Measurements from ENCODE around the gene CDA.
A peak's percentile ranks its signal among the peaks of the same experiment; 100 is the strongest.

The CDA gene

DNA sequence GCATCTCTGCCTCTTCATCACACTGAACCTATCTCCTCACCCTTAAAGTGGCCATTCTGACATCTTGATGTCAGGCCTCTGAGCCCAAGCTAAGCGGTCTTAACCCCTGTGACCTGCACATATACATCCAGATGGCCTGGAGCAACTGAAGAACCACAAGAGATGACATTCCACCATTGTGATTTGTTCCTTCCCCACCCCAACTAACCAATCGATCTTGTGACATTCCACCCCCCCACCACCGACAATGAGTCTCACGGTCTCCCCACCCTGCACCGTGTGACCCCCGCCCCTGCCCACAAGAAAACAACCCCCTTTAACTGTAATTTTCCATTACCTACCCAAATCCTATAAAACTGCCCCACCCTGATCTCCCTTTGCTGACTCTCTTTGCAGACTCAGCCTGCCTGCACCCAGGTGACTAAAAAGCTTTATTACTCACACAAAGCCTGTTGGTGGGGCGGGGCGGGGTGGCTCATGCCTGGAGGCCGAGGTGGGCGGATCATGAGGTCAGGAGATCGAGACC lies 23.4 kb downstream of the CDA start:
- H4K20me1 ChIP-seq (ENCODE audit: low read depth, low read length): no peaks in the 10 kb centered on the region
- TF ChIP-seq EZH2phosphoT487 (conservative IDR thresholded peaks at IDR 0.05; ENCODE audit: low read length): no peak
- TF ChIP-seq, protein P1, sequence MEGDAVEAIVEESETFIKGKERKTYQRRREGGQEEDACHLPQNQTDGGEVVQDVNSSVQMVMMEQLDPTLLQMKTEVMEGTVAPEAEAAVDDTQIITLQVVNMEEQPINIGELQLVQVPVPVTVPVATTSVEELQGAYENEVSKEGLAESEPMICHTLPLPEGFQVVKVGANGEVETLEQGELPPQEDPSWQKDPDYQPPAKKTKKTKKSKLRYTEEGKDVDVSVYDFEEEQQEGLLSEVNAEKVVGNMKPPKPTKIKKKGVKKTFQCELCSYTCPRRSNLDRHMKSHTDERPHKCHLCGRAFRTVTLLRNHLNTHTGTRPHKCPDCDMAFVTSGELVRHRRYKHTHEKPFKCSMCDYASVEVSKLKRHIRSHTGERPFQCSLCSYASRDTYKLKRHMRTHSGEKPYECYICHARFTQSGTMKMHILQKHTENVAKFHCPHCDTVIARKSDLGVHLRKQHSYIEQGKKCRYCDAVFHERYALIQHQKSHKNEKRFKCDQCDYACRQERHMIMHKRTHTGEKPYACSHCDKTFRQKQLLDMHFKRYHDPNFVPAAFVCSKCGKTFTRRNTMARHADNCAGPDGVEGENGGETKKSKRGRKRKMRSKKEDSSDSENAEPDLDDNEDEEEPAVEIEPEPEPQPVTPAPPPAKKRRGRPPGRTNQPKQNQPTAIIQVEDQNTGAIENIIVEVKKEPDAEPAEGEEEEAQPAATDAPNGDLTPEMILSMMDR (IDR thresholded peaks at IDR 0.05; ENCODE audit: insufficient read depth, low read length, poor library complexity, severe bottlenecking): no peak
- H2AFZ ChIP-seq (ENCODE audit: low read depth, low read length, severe bottlenecking): no peak overlapping the region
- no peaks in the 10 kb centered on the region for H3K79me2 ChIP-seq (ENCODE audit: insufficient read depth, low read length)
- no peaks in the 10 kb centered on the region for H3K9me2 ChIP-seq (replicated peaks; ENCODE audit: insufficient read depth, low read length)
- H3K4me3 ChIP-seq (ENCODE audit: insufficient read depth, low read length, poor library complexity, severe bottlenecking): no peak overlapping the region
- H3K9ac ChIP-seq (ENCODE audit: low read length): no peak overlapping the region
- H3K27ac ChIP-seq (ENCODE audit: low read depth, low read length): no peak overlapping the region
- no peak overlapping the region for H3K4me2 ChIP-seq (ENCODE audit: low read depth, low read length, poor library complexity, severe bottlenecking)
- H3K36me3 ChIP-seq (ENCODE audit: low read length): no peaks in the 10 kb centered on the region
- H3F3A ChIP-seq (ENCODE audit: insufficient read depth): no peaks in the 10 kb centered on the region; the same call in 1 of the 2 replicates
- H3K27me3 ChIP-seq (ENCODE audit: low read length): no peaks in the 10 kb centered on the region
- H3K9me3 ChIP-seq (ENCODE audit: insufficient read depth, low read length): no peaks in the 10 kb centered on the region

DNA sequence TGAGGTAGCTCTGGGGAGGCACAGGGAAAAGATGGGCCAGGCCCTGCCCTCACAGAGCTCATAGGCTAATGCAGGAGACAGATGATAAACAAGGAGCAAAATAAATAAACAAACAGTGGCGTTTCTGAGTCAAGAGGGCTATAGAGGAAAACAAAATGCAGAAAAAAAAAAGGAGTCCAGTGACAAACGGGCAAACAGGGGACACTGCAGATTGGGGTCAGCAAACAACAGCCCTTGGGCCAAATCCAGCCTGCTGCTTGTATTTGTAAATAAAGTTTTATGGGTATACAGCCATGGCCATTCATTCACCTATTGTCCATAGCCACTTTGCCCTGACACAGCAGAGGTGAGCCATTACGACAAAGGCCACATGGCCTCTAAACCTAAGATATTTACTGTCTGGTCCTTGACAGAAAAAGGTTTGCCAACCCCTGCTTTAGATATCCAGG lies 25.3 kb downstream of the CDA start:
- H3K79me2 ChIP-seq (ENCODE audit: insufficient read depth, low read length): no peaks in the 10 kb centered on the region
- TF ChIP-seq, protein P1 (IDR thresholded peaks at IDR 0.05; ENCODE audit: insufficient read depth, low read length, poor library complexity, severe bottlenecking): no peak
- no peak for TF ChIP-seq EZH2phosphoT487 (conservative IDR thresholded peaks at IDR 0.05; ENCODE audit: low read length)
- H3K9ac ChIP-seq (ENCODE audit: low read length): no peak overlapping the region
- H3K4me3 ChIP-seq (ENCODE audit: insufficient read depth, low read length, poor library complexity, severe bottlenecking): no peak overlapping the region
- no peak overlapping the region for H3K4me2 ChIP-seq (ENCODE audit: low read depth, low read length, poor library complexity, severe bottlenecking)
- H4K20me1 ChIP-seq (ENCODE audit: low read depth, low read length): no peaks in the 10 kb centered on the region
- H3K36me3 ChIP-seq (ENCODE audit: low read length): no peaks in the 10 kb centered on the region
- H3K9me2 ChIP-seq (replicated peaks; ENCODE audit: insufficient read depth, low read length): no peaks in the 10 kb centered on the region
- no peaks in the 10 kb centered on the region for H3K9me3 ChIP-seq (ENCODE audit: insufficient read depth, low read length)
- peak overlapping the region; percentile 34 for H2AFZ ChIP-seq (ENCODE audit: low read depth, low read length, severe bottlenecking)
- no peak overlapping the region for H3K27ac ChIP-seq (ENCODE audit: low read depth, low read length)
- H3K27me3 ChIP-seq (ENCODE audit: low read length): no peaks in the 10 kb centered on the region
- no peaks in the 10 kb centered on the region; the same call in 1 of the 2 replicates for H3F3A ChIP-seq (ENCODE audit: insufficient read depth)

DNA sequence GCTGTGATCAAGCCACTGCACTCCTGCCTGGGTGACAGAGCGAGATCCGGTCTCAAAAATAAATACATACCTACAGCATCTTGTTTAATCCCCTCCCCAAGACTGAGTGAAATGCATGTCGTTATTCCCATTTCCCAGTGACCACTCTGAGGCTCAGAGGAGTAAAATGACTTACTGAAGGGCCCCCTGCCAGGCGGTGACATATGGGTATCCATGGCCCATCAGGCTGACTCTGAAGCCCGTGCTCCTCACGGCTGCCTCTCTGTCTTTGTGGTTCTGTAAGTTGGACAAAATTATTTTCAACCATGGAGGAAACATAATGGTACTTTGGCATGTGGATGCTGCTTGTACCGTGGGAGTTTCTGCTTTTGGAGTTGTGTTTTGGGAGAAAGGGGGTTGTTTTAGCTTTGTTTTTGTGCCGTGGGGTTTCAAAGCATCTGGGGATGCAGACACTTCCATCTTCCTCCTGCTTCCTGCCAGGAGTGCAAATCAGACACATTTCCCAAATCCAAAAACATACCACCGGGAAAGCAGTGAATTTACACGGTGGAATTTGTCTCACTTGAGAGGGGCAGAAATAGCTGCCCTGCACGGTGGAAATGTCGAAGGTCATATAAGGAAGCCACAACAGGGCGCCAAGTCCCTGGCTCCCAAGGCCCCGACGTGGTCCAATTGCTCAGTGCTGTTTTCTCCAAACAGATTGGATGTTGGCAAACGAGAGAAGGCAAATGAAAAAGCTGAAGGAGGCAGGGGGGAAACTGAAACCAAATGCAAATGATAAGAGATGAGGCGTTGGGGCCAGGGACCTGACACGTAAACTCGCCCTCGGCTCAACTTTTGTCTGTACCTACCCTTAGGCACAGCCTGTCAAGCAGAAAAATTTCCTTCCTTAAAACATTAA lies 27.3 kb downstream of the CDA start:
- TF ChIP-seq, protein P1 (IDR thresholded peaks at IDR 0.05; ENCODE audit: insufficient read depth, low read length, poor library complexity, severe bottlenecking): no peak
- TF ChIP-seq EZH2phosphoT487 (conservative IDR thresholded peaks at IDR 0.05; ENCODE audit: low read length): no peak
- Histone ChIP-seq H3K4me3 (ENCODE audit: insufficient read depth, low read length, poor library complexity, severe bottlenecking) (no peak overlapping the region), H4K20me1 (ENCODE audit: low read depth, low read length) (no peaks in the 10 kb centered on the region), H3K9ac (ENCODE audit: low read length) (no peak overlapping the region), H3K79me2 (ENCODE audit: insufficient read depth, low read length) (no peaks in the 10 kb centered on the region), H3K36me3 (ENCODE audit: low read length) (no peaks in the 10 kb centered on the region), H3K9me2 (replicated peaks; ENCODE audit: insufficient read depth, low read length) (no peaks in the 10 kb centered on the region), H3K4me2 (ENCODE audit: low read depth, low read length, poor library complexity, severe bottlenecking) (no peak overlapping the region), H3K27me3 (ENCODE audit: low read length) (no peaks in the 10 kb centered on the region), H2AFZ (ENCODE audit: low read depth, low read length, severe bottlenecking) (no peak overlapping the region), H3K9me3 (ENCODE audit: insufficient read depth, low read length) (no peaks in the 10 kb centered on the region), H3K27ac (ENCODE audit: low read depth, low read length) (no peak overlapping the region), H3F3A (ENCODE audit: insufficient read depth) (no peaks in the 10 kb centered on the region)

Measured in SU-DHL-6 (cell line).